Ectodermal cell (in vitro differentiated cells): Measurements from ENCODE around the gene S100A1.

Experiments used
- H3K27ac ChIP-seq: 2 replicates; pipeline ENCODE4 v1.7.0; 2013; ENCODE audit warnings: mild to moderate bottlenecking, low read depth, low read length; ENCODE audit not compliant: insufficient read depth, poor library complexity, severe bottlenecking
- H3K27me3 ChIP-seq: 2 replicates; pipeline ENCODE4 v1.7.0; 2013; ENCODE audit warnings: mild to moderate bottlenecking, low read length; ENCODE audit not compliant: insufficient read depth, control insufficient read depth, poor library complexity, severe bottlenecking
- H3K36me3 ChIP-seq: one replicate; pipeline ENCODE4 v1.7.0; 2013; ENCODE audit warnings: low read length; ENCODE audit not compliant: control insufficient read depth, insufficient read depth
- H3K4me1 ChIP-seq: one replicate; pipeline ENCODE4 v1.7.0; 2013; ENCODE audit warnings: low read length; ENCODE audit not compliant: control insufficient read depth, insufficient read depth
- H3K4me3 ChIP-seq: 2 replicates; pipeline ENCODE4 v1.7.0; 2013; ENCODE audit warnings: low read depth, low read length, control low read depth; ENCODE audit not compliant: insufficient read depth
- H3K9me3 ChIP-seq: 2 replicates; pipeline ENCODE4 v1.7.0; 2013; ENCODE audit warnings: mild to moderate bottlenecking, low read length, moderate library complexity; ENCODE audit not compliant: control insufficient read depth
- WGBS, 2 experiments: methylation state at CpG; one replicate each; pipeline ENCODE4 v1.1.7; 2013; ENCODE audit warnings: missing lambda C conversion rate in 2 of 2; 5-methylcytosine and 5-hydroxymethylcytosine counted together

S100A1 gene

DNA sequence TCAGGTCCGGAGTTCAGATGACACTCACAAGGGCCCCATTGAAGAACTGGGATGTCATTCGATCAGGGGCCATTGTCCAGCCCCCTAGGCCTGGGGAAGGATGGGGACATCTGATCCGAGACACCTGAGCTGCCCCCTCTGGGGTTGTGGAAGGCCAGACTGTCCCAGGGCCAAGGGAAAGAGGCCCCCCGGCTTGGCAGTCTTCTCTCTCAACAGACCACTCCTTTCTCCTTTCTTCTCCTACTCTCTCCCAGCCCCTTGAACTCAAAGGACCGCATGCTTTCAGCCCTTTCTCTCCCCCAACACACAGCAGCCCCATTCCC, 1.1 kb downstream of the S100A1 start:
- Histone ChIP-seq H3K4me1 (peaks cover 12% of the 10 kb centered on the region), H3K9me3 (no peaks in the 10 kb centered on the region), H3K27me3 (no peaks in the 10 kb centered on the region), H3K4me3 (no peak overlapping the region), H3K36me3 (no peaks in the 10 kb centered on the region), H3K27ac (no peak overlapping the region)
- WGBS, 2 experiments, result 78 to 81% methylated on average over 5 of the region's 5 CpGs

DNA sequence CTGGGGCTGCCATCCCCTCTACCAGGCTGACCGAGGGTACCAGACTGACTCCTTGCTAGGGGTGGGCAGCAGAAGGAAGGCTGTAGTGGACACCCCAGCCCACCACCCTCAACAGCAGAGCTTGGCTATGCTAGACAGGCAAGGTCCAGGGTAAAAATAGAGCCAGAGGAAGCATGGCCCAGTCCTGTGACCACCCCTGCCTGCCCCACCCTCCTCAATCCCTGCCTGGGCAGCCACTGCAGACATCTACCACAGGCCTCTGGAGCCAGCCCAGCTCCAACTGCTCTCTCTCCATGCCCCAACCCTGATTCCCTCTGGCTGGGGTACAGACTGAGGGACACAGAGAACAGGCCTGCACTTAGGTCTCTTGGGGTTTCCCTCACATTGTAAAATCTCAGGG, 1.7 kb downstream of the S100A1 start:
- Histone ChIP-seq H3K4me1 (peaks cover 12% of the 10 kb centered on the region), H3K9me3 (no peaks in the 10 kb centered on the region), H3K27ac (no peak overlapping the region), H3K36me3 (no peaks in the 10 kb centered on the region), H3K27me3 (no peaks in the 10 kb centered on the region), H3K4me3 (no peak overlapping the region)
- WGBS, 2 experiments, result 81 to 83% methylated on average over 1 of the region's 1 CpG

DNA sequence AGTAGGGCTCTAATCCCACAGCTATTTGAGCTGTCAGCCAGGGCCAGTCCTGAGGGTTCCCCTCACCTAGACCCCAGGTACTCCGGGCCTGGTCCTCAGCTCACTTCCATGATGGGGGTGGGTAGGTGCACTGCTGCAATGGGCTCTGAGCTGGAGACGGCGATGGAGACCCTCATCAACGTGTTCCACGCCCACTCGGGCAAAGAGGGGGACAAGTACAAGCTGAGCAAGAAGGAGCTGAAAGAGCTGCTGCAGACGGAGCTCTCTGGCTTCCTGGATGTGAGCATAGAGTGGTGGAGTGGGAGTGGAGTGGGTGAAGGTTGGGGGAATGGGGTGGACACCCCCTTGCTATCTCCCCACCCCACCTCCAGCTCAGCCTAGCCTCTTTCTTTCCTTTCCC, 2.1 kb downstream of the S100A1 start:
- 94 to 96% methylated on average over 7 of the region's 7 CpGs for WGBS, 2 experiments
- Histone ChIP-seq H3K4me1 (peaks cover 12% of the 10 kb centered on the region), H3K27ac (no peak overlapping the region)

DNA sequence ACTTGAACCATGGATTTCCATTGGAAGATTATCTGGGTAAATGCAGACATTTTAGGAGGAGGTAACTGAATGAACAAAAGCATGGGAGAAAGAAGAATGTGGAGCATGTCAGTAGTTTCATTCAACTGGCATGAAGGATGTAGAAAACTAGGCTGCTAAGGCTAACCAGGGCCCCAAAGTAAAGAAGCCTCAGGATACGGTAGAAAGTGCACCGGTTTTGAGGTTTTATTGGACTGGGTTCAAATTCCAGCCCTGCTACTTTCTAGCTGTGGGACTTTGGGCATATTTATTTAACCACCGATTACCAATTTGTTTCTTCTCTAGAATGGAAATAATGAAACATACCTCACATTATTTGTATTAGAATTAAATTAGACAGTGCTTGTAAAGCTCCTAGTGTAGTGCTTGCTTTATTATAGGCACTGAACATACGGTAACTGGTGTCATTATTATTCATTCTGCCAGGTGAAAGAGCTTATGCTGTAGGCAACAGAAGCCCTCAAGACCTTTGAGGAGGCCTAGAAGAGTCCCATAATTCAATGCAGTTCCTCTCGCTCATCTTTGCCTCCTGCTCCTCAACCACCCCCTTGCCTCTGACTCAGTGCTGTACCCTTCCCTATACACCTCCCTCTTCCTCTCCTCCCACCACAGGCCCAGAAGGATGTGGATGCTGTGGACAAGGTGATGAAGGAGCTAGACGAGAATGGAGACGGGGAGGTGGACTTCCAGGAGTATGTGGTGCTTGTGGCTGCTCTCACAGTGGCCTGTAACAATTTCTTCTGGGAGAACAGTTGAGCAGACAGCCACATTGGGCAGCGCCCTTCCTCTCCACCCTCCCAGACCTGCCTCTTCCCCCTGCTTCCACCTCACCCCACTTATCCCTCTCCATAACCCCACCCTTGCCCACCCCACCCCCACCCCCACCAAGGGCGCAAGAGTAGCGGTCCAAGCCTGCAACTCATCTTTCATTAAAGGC, 3.1 kb downstream of the S100A1 start:
- Histone ChIP-seq H3K4me3 (no peak overlapping the region), H3K9me3 (no peaks in the 10 kb centered on the region), H3K27me3 (no peaks in the 10 kb centered on the region), H3K36me3 (peaks cover 2% of the 10 kb centered on the region), H3K4me1 (peaks cover 10% of the 10 kb centered on the region), H3K27ac (no peak overlapping the region)
- WGBS, 2 experiments, result 94 to 97% methylated on average over 8 to 9 of the region's 10 CpGs

More for the DNA sequence above, 2.1 kb downstream of the S100A1 start:
- no peak overlapping the region for H3K4me3 ChIP-seq
- H3K36me3 ChIP-seq, result no peaks in the 10 kb centered on the region
- H3K27me3 ChIP-seq, result no peaks in the 10 kb centered on the region
- H3K9me3 ChIP-seq, result no peaks in the 10 kb centered on the region

DNA sequence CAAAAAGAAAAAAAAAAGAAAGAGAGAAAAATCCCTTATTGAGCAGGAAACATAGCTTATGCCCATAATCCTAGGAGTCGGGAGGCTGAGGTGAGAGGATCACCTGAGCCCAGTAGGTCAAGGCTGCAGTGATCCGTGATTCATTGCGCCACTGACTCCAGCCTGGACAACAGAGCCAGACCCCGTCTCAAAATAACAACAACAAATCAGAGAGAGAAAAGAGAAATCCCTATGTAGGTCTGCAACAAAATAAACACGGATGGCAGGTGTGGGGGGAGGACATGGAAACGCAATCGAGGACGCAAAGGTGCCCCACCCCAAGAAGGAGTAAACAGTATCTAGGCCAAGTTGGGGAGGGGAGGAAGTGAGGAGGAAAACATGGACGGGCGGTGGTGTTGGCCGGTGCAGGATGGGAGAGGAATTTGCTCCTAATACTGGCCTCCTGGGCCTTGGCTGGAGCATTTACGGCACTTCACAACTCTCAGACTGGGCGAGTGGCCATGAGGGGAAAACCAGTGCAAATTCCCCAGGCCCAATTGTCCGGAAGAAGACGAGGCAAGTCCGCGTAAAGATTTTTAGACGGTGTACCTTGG, 5.0 kb downstream of the S100A1 start:
- H3K36me3 ChIP-seq, result peaks cover 17% of the 10 kb centered on the region
- no peaks in the 10 kb centered on the region for H3K9me3 ChIP-seq
- WGBS, 2 experiments, result 90 to 92% methylated on average over 18 of the region's 18 CpGs
- H3K27me3 ChIP-seq, result no peaks in the 10 kb centered on the region
- peaks cover 6% of the 10 kb centered on the region for H3K4me1 ChIP-seq
- no peak overlapping the region for H3K27ac ChIP-seq
- no peak overlapping the region for H3K4me3 ChIP-seq

DNA sequence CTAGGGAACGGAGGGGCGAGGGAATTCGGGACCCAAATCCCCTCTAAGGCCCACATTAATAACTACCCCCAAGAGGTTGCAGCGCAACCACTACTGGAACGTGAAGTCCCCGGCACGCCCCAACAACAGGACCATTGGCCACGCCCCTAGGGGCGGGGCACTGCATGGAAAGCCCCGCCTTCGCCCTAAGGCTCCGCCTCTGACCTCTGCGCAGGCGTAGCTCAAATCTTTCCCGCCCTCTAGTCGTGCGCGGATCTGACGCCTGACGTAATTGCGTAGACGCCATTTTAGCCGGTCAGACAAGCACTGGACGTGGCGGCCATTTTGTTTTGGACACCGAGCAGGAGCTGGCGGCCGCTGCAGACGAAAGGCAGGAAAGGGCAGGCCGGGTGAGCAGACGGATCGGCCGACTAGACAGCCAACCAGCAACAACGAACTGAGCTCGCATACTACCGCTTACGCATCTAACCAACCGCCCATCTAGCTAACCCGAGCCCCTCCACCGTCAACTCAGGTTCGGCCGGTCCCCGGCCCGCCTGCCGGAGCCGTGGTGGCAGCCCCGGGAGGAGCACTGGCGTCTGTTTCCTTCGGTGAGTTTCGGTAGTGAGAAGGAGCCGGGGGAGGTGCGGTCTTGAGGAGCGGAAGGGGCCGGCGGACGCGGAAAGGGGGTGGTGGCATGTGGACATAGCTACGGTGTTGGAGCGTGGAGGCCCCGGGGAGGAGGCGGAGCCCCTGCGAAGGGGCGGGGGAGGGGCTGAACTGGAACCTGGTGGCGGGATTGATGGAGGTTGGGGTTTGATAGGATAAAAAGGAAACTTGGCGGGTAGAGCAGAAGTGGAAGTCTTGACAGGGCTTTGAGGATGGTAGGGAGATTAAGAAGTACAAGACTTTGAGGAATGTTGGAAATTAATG, 5.8 kb downstream of the S100A1 start, which contains the start of gene CHTOP:
Gene CHTOP (plus strand): TSS at position 313 of the 912 bp plus-strand sequence. CDS start 2,523 bp downstream, outside the sequence.
- Histone ChIP-seq H3K4me1 (peaks cover 5% of the 10 kb centered on the region), H3K27me3 (no peaks in the 10 kb centered on the region), H3K9me3 (no peaks in the 10 kb centered on the region), H3K36me3 (peaks cover 25% of the 10 kb centered on the region), H3K27ac (peak within 1 kb of the TSS; percentile 100), H3K4me3 (peak within 1 kb of the TSS; percentile 82)
- WGBS, 2 experiments, result 3% methylated on average over 65 of the region's 65 CpGs

DNA sequence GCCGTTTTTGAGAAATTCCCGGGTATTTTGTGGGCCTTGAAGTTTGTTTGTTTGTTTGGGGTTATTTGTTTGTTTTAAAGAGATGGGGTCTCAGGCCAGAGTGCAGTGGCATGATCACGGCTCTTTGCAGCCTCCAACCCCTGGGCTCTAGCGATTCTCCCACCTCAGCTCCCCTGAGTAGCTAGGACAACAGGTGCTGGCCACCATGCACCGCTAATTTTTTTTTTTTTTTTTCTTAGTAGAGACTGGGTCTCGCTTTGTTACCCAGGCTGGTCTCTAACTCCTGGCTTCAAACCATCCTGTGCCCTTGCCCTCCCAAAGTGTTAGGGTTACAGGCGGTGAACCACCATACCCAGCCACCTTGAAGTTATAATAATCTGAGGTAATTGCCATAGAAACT, 7.6 kb downstream of the S100A1 start:
- Histone ChIP-seq H3K27me3 (no peaks in the 10 kb centered on the region), H3K4me3 (no peak overlapping the region), H3K36me3 (peaks cover 42% of the 10 kb centered on the region), H3K9me3 (no peaks in the 10 kb centered on the region), H3K27ac (no peak overlapping the region), H3K4me1 (no peaks in the 10 kb centered on the region)
- 93 to 96% methylated on average over 7 of the region's 7 CpGs for WGBS, 2 experiments

DNA sequence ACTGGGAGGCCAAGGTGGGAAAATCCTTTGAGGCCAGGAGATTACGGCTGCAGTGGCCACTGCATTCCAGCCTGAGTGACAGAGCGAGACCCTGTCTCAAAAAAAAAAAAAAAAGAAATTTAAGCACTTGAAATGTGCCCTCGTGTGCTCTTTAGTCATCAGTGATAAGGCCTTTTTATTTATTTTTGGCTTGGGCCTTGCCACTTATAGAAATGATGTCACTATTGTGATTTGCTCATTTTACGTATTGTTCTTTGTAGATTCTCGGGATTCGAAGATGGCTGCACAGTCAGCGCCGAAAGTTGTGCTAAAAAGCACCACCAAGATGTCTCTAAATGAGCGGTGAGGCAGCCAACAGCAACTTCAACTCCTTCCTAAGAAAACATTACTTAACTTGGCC, 8.1 kb downstream of the S100A1 start:
- 93 to 94% methylated on average over 9 of the region's 9 CpGs for WGBS, 2 experiments
- Histone ChIP-seq H3K4me3 (no peak overlapping the region), H3K27ac (no peak overlapping the region), H3K4me1 (no peaks in the 10 kb centered on the region), H3K27me3 (no peaks in the 10 kb centered on the region), H3K36me3 (peaks cover 46% of the 10 kb centered on the region), H3K9me3 (no peaks in the 10 kb centered on the region)

DNA sequence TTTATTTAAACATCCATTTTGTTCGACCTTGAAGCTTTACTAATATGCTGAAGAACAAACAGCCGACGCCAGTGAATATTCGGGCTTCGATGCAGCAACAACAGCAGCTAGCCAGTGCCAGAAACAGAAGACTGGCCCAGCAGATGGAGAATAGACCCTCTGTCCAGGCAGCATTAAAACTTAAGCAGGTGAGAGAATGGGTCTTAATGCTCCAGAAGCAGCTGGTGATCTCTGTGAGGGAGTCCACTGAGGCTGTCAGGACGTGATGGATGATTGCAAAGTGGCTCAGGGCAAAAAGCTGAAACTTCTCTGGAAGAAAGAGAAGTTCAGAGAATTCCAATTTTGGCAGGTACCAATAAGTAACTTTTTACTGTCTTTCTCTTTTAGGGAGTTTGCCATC, 10.0 kb downstream of the S100A1 start:
- H3K4me1 ChIP-seq, result no peaks in the 10 kb centered on the region
- no peak overlapping the region for H3K4me3 ChIP-seq
- H3K9me3 ChIP-seq, result no peaks in the 10 kb centered on the region
- H3K36me3 ChIP-seq, result peaks cover 66% of the 10 kb centered on the region
- WGBS, 2 experiments, result 95 to 97% methylated on average over 6 of the region's 6 CpGs
- H3K27me3 ChIP-seq, result no peaks in the 10 kb centered on the region
- no peak overlapping the region for H3K27ac ChIP-seq

DNA sequence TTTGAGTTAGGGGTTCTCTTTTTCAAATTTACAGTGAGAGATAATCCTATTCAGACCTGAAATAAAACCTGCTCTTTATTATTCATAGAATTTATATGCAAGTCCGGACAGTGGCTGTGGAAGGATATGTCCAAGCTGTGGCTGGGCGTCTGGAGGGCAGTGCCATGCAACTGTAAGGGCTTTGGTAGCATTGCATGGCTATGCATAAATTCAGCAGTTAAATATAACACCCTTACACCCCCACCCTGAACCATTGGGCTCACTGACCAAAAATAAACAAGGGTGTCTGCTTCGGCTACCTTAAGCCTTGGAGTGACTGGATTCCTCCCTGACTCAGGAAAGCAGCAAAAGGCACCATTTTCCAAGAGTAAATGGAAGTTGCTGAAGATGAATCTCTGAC, 11.0 kb downstream of the S100A1 start:
- no peaks in the 10 kb centered on the region for H3K4me1 ChIP-seq
- WGBS, 2 experiments, result 94 to 98% methylated on average over 3 of the region's 3 CpGs
- H3K4me3 ChIP-seq, result no peak overlapping the region
- H3K36me3 ChIP-seq, result peaks cover 73% of the 10 kb centered on the region
- H3K27me3 ChIP-seq, result no peaks in the 10 kb centered on the region
- H3K9me3 ChIP-seq, result no peaks in the 10 kb centered on the region
- H3K27ac ChIP-seq, result no peak overlapping the region
